ENCODE measurements around the gene CCR9.

DNA sequence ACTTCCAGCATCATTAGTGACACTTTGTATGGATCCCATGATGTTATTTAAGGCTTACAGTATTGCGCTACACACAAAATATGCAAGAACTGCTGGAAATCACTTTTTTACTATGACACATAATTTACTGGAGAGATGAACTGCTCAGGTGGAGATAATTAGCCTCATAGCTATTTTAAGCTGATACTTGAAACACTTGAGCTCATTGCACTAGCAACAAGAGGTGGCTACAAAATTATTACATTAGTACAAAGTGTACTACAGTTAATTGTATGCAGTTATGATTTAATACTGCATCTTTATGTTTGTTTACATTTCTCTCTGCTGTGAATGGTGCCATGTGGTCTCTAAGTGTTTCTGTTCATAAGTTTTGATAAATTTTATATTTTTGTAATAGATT, 38.0 kb upstream of the CCR9 start:
- TF ChIP-seq, protein P1, sequence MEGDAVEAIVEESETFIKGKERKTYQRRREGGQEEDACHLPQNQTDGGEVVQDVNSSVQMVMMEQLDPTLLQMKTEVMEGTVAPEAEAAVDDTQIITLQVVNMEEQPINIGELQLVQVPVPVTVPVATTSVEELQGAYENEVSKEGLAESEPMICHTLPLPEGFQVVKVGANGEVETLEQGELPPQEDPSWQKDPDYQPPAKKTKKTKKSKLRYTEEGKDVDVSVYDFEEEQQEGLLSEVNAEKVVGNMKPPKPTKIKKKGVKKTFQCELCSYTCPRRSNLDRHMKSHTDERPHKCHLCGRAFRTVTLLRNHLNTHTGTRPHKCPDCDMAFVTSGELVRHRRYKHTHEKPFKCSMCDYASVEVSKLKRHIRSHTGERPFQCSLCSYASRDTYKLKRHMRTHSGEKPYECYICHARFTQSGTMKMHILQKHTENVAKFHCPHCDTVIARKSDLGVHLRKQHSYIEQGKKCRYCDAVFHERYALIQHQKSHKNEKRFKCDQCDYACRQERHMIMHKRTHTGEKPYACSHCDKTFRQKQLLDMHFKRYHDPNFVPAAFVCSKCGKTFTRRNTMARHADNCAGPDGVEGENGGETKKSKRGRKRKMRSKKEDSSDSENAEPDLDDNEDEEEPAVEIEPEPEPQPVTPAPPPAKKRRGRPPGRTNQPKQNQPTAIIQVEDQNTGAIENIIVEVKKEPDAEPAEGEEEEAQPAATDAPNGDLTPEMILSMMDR (IDR thresholded peaks at IDR 0.05) = no peak
- no peak for TF ChIP-seq EP300 (IDR thresholded peaks at IDR 0.05)
